BJ (cell line): Measurements from ENCODE around the gene ACSS1. TPM values are rescaled to one million over a fixed set of nuclear protein-coding genes. Genes with fewer than 3 reads are reported as not detected.

ENCODE experiments used
- CTCF ChIA-PET: fragments of 350-600 bp; formaldehyde crosslinking; extraction: SDS; loops from one replicate; lab custom pipeline; 2021; ENCODE audit warnings: antibody characterized with exemption, inconsistent platforms; lab: Yijun Ruan, JAX
- POLR2A ChIA-PET: fragments of 300-600 bp; sonication (Branson Sonifier 250); formaldehyde crosslinking; extraction: SDS; loops from one replicate; lab custom pipeline; 2021; ENCODE audit warnings: antibody characterized with exemption; lab: Charles Lee
- DNase-seq: peaks from one replicate; pipeline ENCODE4 v3.0.0-alpha.2; 2011; ENCODE audit warnings: low read depth
- H3K27me3 ChIP-seq: 2 replicates; pipeline ENCODE4 v1.6.0; 2011; ENCODE audit warnings: low read length; ENCODE audit not compliant: control insufficient read depth, insufficient read depth
- H3K36me3 ChIP-seq: 2 replicates; pipeline ENCODE4 v1.5.1; 2011; ENCODE audit warnings: low read length; ENCODE audit not compliant: control insufficient read depth, insufficient read depth
- H3K4me3 ChIP-seq: 2 replicates; pipeline ENCODE4 v1.5.1; 2011; ENCODE audit warnings: low read depth, mild to moderate bottlenecking, control low read depth, low read length
- CTCF ChIP-seq: IDR thresholded peaks from 2 replicates; pipeline ENCODE4 v1.5.1; 2011; ENCODE audit warnings: low read depth, mild to moderate bottlenecking, control low read depth, inconsistent platforms, low read length, moderate library complexity; ENCODE audit not compliant: insufficient read depth
- polyA plus RNA-seq: library from polyadenylated mRNA; depleted of rRNA; stranded (reverse); fragments of >200 nt; gene quantifications from 2 replicates; pipeline ENCODE4 v1.2.3, GENCODE V29; 2011

The ACSS1 gene
- polyA plus RNA-seq, 1 experiment, result 6.3 TPM

DNA sequence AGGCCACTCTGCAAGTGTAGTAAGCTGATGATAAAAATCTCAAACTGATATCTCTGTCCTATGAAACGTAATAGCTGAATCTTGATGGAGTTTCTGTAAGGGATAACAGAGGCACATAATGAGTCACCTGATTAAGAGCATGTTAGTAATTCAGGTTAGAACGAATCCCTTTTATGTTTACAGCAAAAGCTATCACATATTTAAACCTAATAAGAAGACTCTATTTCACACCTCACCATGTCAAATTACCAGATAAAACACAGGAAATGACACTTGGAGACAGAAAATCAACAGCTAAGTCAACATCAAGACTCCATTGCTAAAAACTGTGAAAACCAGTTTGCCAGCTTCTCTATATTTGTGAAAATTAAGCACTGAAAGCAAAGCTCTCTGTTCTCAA is 97.1 kb downstream of the ACSS1 start:
- H3K4me3 ChIP-seq, result no peak overlapping the region
- no peaks in the 10 kb centered on the region for H3K27me3 ChIP-seq
- no peak for TF ChIP-seq CTCF
- peaks cover 19% of the 10 kb centered on the region for H3K36me3 ChIP-seq
- POLR2A ChIA-PET, result no interaction called here
- no peak for DNase-seq
- CTCF ChIA-PET, result no interaction called here

- CTCF ChIA-PET, result no interaction called here
- POLR2A ChIA-PET, result no interaction called here
- no peaks in the 10 kb centered on the region for H3K27me3 ChIP-seq
- no peak overlapping the region for H3K4me3 ChIP-seq
- no peak for TF ChIP-seq CTCF
- DNase-seq, result no peak
- peaks cover 18% of the 10 kb centered on the region for H3K36me3 ChIP-seq
Measured at GRCh38 chr20:24960302-24960801, 97.6 kb downstream of the ACSS1 start.

DNA sequence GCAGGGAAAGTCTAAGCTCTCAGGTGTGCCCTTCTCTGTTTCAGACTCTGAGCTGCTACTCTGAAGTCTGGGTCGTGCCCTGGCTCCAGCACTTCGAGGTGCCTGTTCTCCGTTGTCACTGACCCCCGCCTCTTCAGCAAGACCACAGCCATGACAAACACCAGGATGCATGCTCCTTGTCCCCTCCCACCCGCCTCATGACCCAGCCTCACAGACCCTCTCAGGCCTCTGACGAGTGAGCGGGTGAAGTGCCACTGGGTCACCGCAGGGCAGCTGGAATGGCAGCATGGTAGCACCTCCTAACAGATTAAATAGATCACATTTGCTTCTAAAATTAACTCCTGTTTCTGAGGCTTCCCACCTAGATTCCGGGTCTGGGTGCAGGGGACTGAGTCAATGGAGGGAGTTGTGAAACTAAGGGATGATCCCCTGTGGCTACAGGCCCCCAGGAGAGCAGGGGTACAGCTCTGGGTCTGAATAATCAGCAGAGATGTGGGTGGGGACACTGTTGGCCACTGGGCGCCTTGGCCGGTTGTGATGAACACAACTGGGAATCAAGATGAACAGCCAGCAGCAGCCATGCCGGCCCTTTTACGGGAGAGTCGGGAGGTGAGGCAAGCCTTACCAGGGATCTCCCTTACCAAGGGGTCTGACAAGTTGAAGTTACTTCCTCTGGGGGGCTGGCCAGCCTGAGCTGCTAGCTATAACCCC is 98.2 kb downstream of the ACSS1 start:
- no peak overlapping the region for H3K4me3 ChIP-seq
- ChIA-PET CTCF (interaction anchor here (0.9 kb wide), 1 partner anchor 10 kb away, joined by 3 read pairs; no protein-coding TSS in a partner anchor), POLR2A (no interaction called here)

GRCh38 chr20:24958506-24959385 is 99.2 kb downstream of the ACSS1 start:
- Histone ChIP-seq H3K4me3 (no peak overlapping the region), H3K36me3 (peaks cover 11% of the 10 kb centered on the region), H3K27me3 (no peaks in the 10 kb centered on the region)
- no peak for TF ChIP-seq CTCF
- no peak for DNase-seq
- ChIA-PET CTCF (interaction anchor here (0.9 kb wide), 1 partner anchor 11 kb away, joined by 3 read pairs; no protein-coding TSS in a partner anchor), POLR2A (no interaction called here)

More for the DNA sequence above, 98.2 kb downstream of the ACSS1 start:
- DNase-seq, result no peak
- TF ChIP-seq CTCF, result no peak
- Histone ChIP-seq H3K27me3 (no peaks in the 10 kb centered on the region), H3K36me3 (peaks cover 14% of the 10 kb centered on the region)
